ENCODE measurements around the gene ANKS1B. TPM values are rescaled to one million over a fixed set of nuclear protein-coding genes. Genes with fewer than 3 reads are reported as not detected.

The ANKS1B gene
- total RNA-seq, 3 donors from 2014 or later (not counting 1 experiment from before 2014, with no cell fraction given) = not detected

- no peaks in the 10 kb centered on the region for H3K27me3 Mint-ChIP-seq (ENCODE audit: low read depth in 2 of 2)
- no peak for TF ChIP-seq CTCF (IDR thresholded peaks at IDR 0.05)
- H3K9me3 Mint-ChIP-seq = peaks cover 16 to 20% of the 10 kb centered on the region in 2 donors
- no CpG with 5 or more reads among the region's 2 CpGs for WGBS (ENCODE audit: insufficient coverage)
- no peaks in the 10 kb centered on the region for H3K36me3 ChIP-seq (ENCODE audit: control insufficient read depth, insufficient read depth, low read length)
- H3K4me1 Mint-ChIP-seq = no peaks in the 10 kb centered on the region
- DNase-seq (no peak), ATAC-seq (no peak)
- no peaks in the 10 kb centered on the region for H3K36me3 Mint-ChIP-seq
- no peaks in the 10 kb centered on the region for H3K9me3 ChIP-seq (ENCODE audit: control insufficient read depth, insufficient read depth, low read length)
- no peaks in the 10 kb centered on the region for H3K27me3 ChIP-seq (ENCODE audit: control insufficient read depth, insufficient read depth, low read length)
- no peak overlapping the region for H3K27ac Mint-ChIP-seq
- no peak overlapping the region for H3K27ac ChIP-seq (ENCODE audit: low read length)
- H3K4me3 ChIP-seq (ENCODE audit: low read length) = no peak overlapping the region
- no peaks in the 10 kb centered on the region for H3K4me1 ChIP-seq (ENCODE audit: control insufficient read depth, insufficient read depth, low read length)
- no peak overlapping the region for H3K4me3 Mint-ChIP-seq
- intact Hi-C loops (cut with micrococcal nuclease) = no loop called here
Observed at GRCh38 chr12:99573980-99574379, 410.8 kb downstream of the ANKS1B start.

GRCh38 chr12:99567072-99567471, 417.7 kb downstream of the ANKS1B start:
- H3K4me1 Mint-ChIP-seq = no peaks in the 10 kb centered on the region
- no peaks in the 10 kb centered on the region for H3K36me3 ChIP-seq (ENCODE audit: control insufficient read depth, insufficient read depth, low read length)
- no peaks in the 10 kb centered on the region for H3K9me3 ChIP-seq (ENCODE audit: control insufficient read depth, insufficient read depth, low read length)
- TF ChIP-seq CTCF (IDR thresholded peaks at IDR 0.05) = no peak
- 81% methylated on average over 1 of the region's 2 CpGs for WGBS (ENCODE audit: insufficient coverage)
- no peaks in the 10 kb centered on the region for H3K27me3 ChIP-seq (ENCODE audit: control insufficient read depth, insufficient read depth, low read length)
- no peaks in the 10 kb centered on the region for H3K27me3 Mint-ChIP-seq (ENCODE audit: low read depth in 2 of 2)
- no peak for DNase-seq
- H3K9me3 Mint-ChIP-seq = peaks cover 12 to 17% of the 10 kb centered on the region in 2 donors
- intact Hi-C loops (cut with micrococcal nuclease) = no loop called here
- H3K36me3 Mint-ChIP-seq = peaks cover 8% of the 10 kb centered on the region
- no peaks in the 10 kb centered on the region for H3K4me1 ChIP-seq (ENCODE audit: control insufficient read depth, insufficient read depth, low read length)
- no peak overlapping the region for H3K27ac Mint-ChIP-seq
- ATAC-seq = no peak
- H3K27ac ChIP-seq (ENCODE audit: low read length) = no peak overlapping the region
- H3K4me3 Mint-ChIP-seq = no peak overlapping the region
- H3K4me3 ChIP-seq (ENCODE audit: low read length) = no peak overlapping the region

- H3K27ac ChIP-seq (ENCODE audit: low read length) = no peak overlapping the region
- ATAC-seq = no peak
- Mint-ChIP-seq H3K4me1 (no peaks in the 10 kb centered on the region), H3K27ac (no peak overlapping the region), H3K27me3 (ENCODE audit: low read depth in 2 of 2) (no peaks in the 10 kb centered on the region), H3K36me3 (no peaks in the 10 kb centered on the region), H3K4me3 (no peak overlapping the region), H3K9me3 (peaks cover 14 to 27% of the 10 kb centered on the region in 2 donors)
- H3K27me3 ChIP-seq (ENCODE audit: control insufficient read depth, insufficient read depth, low read length) = no peaks in the 10 kb centered on the region
- DNase-seq = no peak
- no peak overlapping the region for H3K4me3 ChIP-seq (ENCODE audit: low read length)
- intact Hi-C loops (cut with micrococcal nuclease) = no loop called here
- H3K4me1 ChIP-seq (ENCODE audit: control insufficient read depth, insufficient read depth, low read length) = no peaks in the 10 kb centered on the region
- H3K36me3 ChIP-seq (ENCODE audit: control insufficient read depth, insufficient read depth, low read length) = no peaks in the 10 kb centered on the region
- no peak for TF ChIP-seq CTCF (IDR thresholded peaks at IDR 0.05)
- H3K9me3 ChIP-seq (ENCODE audit: control insufficient read depth, insufficient read depth, low read length) = peaks cover 6% of the 10 kb centered on the region
- WGBS (ENCODE audit: insufficient coverage) = 92% methylated on average over 7 of the region's 7 CpGs
Observed at GRCh38 chr12:99558109-99558508, 426.6 kb downstream of the ANKS1B start.

GRCh38 chr12:99553461-99553860, 431.3 kb downstream of the ANKS1B start:
- Histone ChIP-seq H3K27me3 (ENCODE audit: control insufficient read depth, insufficient read depth, low read length) (no peaks in the 10 kb centered on the region), H3K36me3 (ENCODE audit: control insufficient read depth, insufficient read depth, low read length) (no peaks in the 10 kb centered on the region), H3K9me3 (ENCODE audit: control insufficient read depth, insufficient read depth, low read length) (peaks cover 4% of the 10 kb centered on the region), H3K4me1 (ENCODE audit: control insufficient read depth, insufficient read depth, low read length) (no peaks in the 10 kb centered on the region), H3K4me3 (ENCODE audit: low read length) (no peak overlapping the region), H3K27ac (ENCODE audit: low read length) (no peak overlapping the region)
- Mint-ChIP-seq H3K4me3 (no peak overlapping the region), H3K27me3 (ENCODE audit: low read depth in 2 of 2) (no peaks in the 10 kb centered on the region), H3K4me1 (no peaks in the 10 kb centered on the region), H3K9me3 (peaks cover 14 to 33% of the 10 kb centered on the region in 2 donors), H3K27ac (no peak overlapping the region), H3K36me3 (no peaks in the 10 kb centered on the region)
- ATAC-seq (no peak), DNase-seq (no peak)
- 83% methylated on average over 3 of the region's 3 CpGs for WGBS (ENCODE audit: insufficient coverage)
- TF ChIP-seq CTCF (IDR thresholded peaks at IDR 0.05) = no peak
- intact Hi-C loops (cut with micrococcal nuclease) = no loop called here

Data from natural killer cell (primary cell).